Muscle of arm (tissue), 12 donors: ENCODE data around the gene HSD17B8. TPM values are rescaled to one million over a fixed set of nuclear protein-coding genes. Genes with fewer than 3 reads are reported as not detected.

ENCODE experiments used
- DNase-seq: peaks from one replicate; pipeline ENCODE4 v3.0.0-alpha.2; 2013
- polyA plus RNA-seq, 12 donors: library from polyadenylated mRNA; unstranded; fragments of 120-200 nt; gene quantifications; one replicate each; pipeline ENCODE4 v1.2.1, GENCODE V29; 2013; ENCODE audit not compliant: insufficient read length in 12 of 12

The HSD17B8 gene
- polyA plus RNA-seq, 12 donors: 7.8 to 20.2 (median 9.8) TPM; not detected in 1

DNA sequence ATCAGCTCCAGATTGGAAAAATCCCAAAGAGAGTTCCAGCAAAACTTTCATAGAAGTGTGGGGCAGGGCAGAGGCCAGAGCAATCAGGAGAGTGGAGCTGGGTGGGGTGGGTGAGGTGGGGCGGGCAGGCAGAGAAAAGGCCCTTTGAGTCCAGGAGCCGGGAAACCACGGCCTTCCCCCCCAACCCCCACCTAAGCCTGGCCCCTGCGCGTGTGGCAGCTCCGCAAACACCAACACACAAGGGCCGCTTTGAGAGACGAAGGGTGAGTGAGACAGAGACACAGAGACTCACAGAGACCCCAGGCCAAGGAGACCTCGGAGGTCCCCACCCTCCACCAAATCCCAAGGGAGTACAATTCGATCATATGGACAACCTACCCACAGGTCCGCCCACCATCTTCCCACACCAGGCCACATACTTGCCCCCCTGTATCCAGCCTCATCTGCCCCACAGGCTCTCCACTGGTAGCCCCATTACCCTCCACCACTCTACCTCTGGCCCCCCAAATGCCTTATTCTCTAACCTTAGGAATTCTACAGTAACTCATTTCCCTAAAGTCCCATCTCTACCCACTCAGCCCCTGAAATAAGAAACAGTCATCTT, 13.8 kb upstream of the HSD17B8 start:
- no peak for DNase-seq

GRCh38 chr6:33191383-33192104, 12.9 kb upstream of the HSD17B8 start:
- DNase-seq: no peak

- DNase-seq: no peak
These were observed 12.3 kb upstream of the HSD17B8 start, which contains the start of gene COL11A2 for GRCh38 chr6:33192105-33192646. Gene COL11A2 (minus strand): TSS chr6:33192467. CDS start chr6:33192240, 227 bp downstream.

GRCh38 chr6:33192671-33193602, 11.5 kb upstream of the HSD17B8 start:
- DNase-seq: no peak

- DNase-seq: no peak
These were observed 10.8 kb upstream of the HSD17B8 start for GRCh38 chr6:33193619-33194018.

GRCh38 chr6:33194431-33194979, 9.9 kb upstream of the HSD17B8 start:
- no peak for DNase-seq

- no peak for DNase-seq
These were observed 8.9 kb upstream of the HSD17B8 start for GRCh38 chr6:33195304-33196165.

DNA sequence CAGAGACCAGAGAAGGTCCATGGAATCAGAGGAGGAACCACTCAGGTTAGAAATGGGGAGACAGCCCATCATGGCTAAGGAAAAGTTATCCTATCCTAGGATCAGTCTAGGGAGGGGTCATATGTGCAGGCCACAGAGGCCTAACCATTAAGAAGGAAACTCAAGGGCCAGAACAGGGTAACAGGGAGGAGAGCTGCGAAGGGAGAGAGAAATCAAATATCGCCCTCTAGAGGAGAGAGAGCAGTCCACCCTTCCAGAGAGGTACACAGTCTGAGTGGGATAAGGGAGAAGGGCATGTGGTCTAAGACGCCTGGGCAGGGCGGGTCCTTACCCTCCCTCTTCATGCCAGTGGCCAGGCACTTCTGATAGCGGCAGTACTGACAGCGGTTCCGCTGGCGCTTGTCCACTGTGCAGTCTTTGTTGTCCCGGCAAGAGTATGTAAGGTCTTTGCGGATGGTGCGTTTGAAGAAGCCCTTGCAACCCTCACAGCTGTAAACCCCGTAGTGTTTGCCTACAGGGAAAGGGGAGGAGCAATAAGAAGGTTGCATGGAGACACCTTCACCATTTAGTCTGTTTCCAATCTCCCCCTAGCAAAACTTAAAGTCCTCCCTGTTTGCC, 6.9 kb upstream of the HSD17B8 start:
- no peak for DNase-seq

DNA sequence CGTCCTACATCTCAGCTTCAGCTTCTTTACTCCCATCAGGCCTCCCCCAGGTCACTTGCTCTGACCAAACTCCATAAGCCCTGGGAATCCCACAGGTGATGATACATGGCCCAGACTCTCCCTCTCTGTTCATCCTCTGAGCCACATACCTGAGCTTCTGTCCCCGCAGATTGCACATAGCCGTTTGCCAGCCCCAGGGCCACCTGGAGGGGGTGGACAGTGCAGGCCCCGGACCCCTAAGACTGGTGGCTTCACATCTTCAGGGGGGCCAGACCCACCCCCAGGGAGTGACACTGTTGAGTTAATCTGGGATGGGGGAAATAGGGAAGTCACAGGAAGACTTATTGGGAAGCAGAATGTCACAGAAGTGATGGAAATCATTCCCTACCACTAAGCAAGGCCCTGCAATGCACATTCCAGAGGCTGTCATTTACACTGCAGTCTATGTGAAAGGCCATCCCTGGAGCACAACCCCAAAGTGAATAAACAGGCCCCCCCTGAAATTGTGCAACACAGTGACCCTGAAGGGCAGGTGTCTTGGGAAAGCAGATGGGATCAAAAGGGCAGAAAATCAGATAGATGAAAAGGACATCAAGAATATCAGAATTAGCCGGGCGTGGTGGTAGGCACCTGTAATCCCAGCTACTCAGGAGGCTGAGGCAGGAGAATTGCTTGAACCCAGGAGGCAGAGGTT, 6.1 kb upstream of the HSD17B8 start:
- no peak for DNase-seq

- no peak for DNase-seq
These were observed 5.5 kb upstream of the HSD17B8 start for GRCh38 chr6:33198853-33199436.

- peak; percentile 52 for DNase-seq
These were observed 4.7 kb upstream of the HSD17B8 start for GRCh38 chr6:33199687-33200218.

GRCh38 chr6:33200219-33201146, 4.0 kb upstream of the HSD17B8 start, which contains the start of the genes RXRB and SLC39A7:
Gene RXRB (minus strand): TSS chr6:33200665. CDS start chr6:33200476, 189 bp downstream.
Gene SLC39A7 (plus strand): TSS chr6:33200867. CDS start chr6:33201246, 379 bp downstream.
- DNase-seq: peak; percentile 100

DNA sequence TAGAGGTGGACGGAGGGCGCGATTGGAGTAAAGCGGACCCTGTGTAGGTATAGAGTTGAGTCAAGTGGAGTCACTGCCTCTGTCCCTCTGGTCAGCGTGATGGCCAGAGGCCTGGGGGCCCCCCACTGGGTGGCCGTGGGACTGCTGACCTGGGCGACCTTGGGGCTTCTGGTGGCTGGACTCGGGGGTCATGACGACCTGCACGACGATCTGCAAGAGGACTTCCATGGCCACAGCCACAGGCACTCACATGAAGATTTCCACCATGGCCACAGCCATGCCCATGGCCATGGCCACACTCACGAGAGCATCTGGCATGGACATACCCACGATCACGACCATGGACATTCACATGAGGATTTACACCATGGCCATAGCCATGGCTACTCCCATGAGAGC, 3.3 kb upstream of the HSD17B8 start:
- DNase-seq: no peak

GRCh38 chr6:33201935-33202334, 2.5 kb upstream of the HSD17B8 start:
- DNase-seq: no peak

DNA sequence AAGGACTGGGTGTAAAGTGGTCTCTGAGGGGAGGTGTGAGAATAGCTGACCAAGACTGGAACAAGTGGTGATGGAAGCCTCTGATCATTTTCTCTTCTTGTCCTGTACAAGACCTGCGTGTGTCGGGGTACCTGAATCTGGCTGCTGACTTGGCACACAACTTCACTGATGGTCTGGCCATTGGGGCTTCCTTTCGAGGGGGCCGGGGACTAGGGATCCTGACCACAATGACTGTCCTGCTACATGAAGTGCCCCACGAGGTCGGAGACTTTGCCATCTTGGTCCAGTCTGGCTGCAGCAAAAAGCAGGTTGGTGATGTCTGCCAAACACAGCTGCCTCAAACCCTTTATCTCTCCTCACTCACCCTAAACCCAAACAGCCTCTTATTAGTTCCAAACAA, 1.7 kb upstream of the HSD17B8 start:
- no peak for DNase-seq

GRCh38 chr6:33203443-33204164, 851 bp upstream of the HSD17B8 start:
- no peak for DNase-seq

- DNase-seq: no peak
These were observed 365 bp upstream of the HSD17B8 start for GRCh38 chr6:33204165-33204414.
